Purkinje cell (primary cell): ENCODE data around the gene IL22RA2. TPM values are rescaled to one million over a fixed set of nuclear protein-coding genes. Genes with fewer than 3 reads are reported as not detected.

ENCODE experiments used
- polyA plus RNA-seq: library from polyadenylated mRNA; unstranded; fragments of >200 nt; fragmentation: Nextera tagmentation; gene quantifications from 2 replicates; pipeline ENCODE4 v1.2.1, GENCODE V29; 2014

The IL22RA2 gene, protein sequence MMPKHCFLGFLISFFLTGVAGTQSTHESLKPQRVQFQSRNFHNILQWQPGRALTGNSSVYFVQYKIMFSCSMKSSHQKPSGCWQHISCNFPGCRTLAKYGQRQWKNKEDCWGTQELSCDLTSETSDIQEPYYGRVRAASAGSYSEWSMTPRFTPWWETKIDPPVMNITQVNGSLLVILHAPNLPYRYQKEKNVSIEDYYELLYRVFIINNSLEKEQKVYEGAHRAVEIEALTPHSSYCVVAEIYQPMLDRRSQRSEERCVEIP
- not detected in 2 replicates for polyA plus RNA-seq

DNA sequence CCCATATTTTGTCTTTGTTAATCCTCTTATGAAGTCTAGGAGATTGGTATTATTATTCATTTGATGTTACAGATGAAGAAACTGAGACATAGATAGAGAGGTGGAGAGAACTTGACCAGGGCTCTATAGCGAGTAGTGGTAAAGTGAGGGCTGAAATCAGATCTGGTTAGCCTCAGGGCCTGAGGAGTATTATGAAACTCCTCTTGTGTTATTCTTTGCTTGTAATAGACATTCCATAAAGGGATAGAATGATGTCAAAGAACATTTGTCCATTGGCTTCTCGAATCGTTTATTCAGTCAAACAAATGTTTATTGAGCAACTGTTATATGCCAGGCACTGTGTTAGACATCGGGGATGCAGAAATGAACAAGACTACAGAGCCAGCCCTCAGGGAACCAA lies at the start of gene IL22RA2:
Gene IL22RA2, minus strand, starts transcription at position 144 of the 400 bp plus-strand sequence. CDS start 11,895 bp downstream, outside the sequence.

DNA sequence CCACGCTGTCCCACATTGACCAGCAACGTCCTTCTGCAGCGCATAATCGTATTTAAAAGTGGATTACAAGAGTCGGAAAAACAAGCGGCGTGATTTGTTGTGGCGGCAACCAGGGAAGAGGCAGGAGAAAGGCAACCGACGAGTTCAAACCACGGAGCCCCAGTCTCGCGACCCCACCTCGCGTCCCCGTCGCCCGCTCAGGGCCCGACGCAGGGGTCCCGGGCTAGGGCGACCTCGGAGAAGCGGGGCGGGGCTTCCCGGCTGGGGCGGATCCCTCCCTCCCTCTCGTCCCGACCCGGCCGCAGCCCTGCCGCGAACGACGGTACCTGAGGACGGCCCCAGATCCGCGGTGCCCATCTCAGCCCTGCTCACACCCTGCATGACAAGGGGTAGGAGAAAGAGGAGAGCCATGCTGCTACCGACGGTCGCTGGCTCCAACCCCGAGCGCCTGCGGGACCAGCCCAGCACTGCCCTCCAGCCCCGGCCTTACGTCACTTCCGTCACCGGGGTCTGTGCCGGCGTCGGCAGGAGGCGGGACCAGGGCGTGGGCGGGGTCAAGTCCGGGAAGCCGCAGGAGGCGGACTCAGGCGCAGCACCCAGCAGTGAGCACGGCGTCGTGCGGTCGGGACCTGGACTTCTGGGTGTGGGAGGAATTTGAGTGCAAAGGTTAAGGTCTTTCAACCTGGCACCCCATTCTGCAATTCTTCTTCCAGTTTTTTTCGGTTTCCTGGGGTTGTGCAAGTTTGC lies 45.6 kb upstream of the IL22RA2 start, which contains the start of gene IFNGR1:
Gene IFNGR1, minus strand, starts transcription at position 469 of the 747 bp plus-strand sequence. Its CDS starts 58 bp downstream, at position 411.

Other genes starting within 250 kb of the IL22RA2 start
- 91.5 and 153 TPM in 2 replicates for gene IL20RA, start 128.7 kb downstream of the IL22RA2 start, polyA plus RNA-seq
- gene IFNGR1, start 45.7 kb upstream of the IL22RA2 start, polyA plus RNA-seq, result 102 TPM in 2 replicates